Measurements from ENCODE around the gene PTGR2. TPM values are rescaled to one million over a fixed set of nuclear protein-coding genes. Genes with fewer than 3 reads are reported as not detected.
A peak's percentile ranks its signal among the peaks of the same experiment; 100 is the strongest.
"Not testable (repeated sequence)": the region's sequence is repeated elsewhere in the genome, so short reads cannot be mapped to it uniquely, and the experiment has no call there.

Gene PTGR2
- total RNA-seq, 2 donors from 2014 or later = 4.1 to 10.3 TPM

GRCh38 chr14:73824127-73824526 lies 27.5 kb upstream of the PTGR2 start:
- no peak for ATAC-seq (replicated peaks)
- H3K4me1 Mint-ChIP-seq = peaks cover 2% of the 10 kb centered on the region
- H3K4me3 Mint-ChIP-seq = no peak overlapping the region
- no peaks in the 10 kb centered on the region for H3K36me3 Mint-ChIP-seq (ENCODE audit: low read depth)
- H3K9me3 Mint-ChIP-seq = no peaks in the 10 kb centered on the region
- H3K27me3 Mint-ChIP-seq = no peaks in the 10 kb centered on the region
- H3K27ac Mint-ChIP-seq = no peak overlapping the region

- H3K27me3 Mint-ChIP-seq = no peaks in the 10 kb centered on the region
- no peaks in the 10 kb centered on the region for H3K9me3 Mint-ChIP-seq
- H3K27ac Mint-ChIP-seq = no peak overlapping the region
- H3K36me3 Mint-ChIP-seq (ENCODE audit: low read depth) = no peaks in the 10 kb centered on the region
- no peak for ATAC-seq (replicated peaks)
- peaks cover 7% of the 10 kb centered on the region for H3K4me1 Mint-ChIP-seq
- H3K4me3 Mint-ChIP-seq = no peak overlapping the region
These were observed 27.1 kb upstream of the PTGR2 start for GRCh38 chr14:73824536-73824935.

- peak; percentile 48 for ATAC-seq (replicated peaks)
- Mint-ChIP-seq H3K27me3 (no peaks in the 10 kb centered on the region), H3K27ac (no peak overlapping the region), H3K36me3 (ENCODE audit: low read depth) (no peaks in the 10 kb centered on the region), H3K4me3 (no peak overlapping the region), H3K9me3 (no peaks in the 10 kb centered on the region), H3K4me1 (peaks cover 12% of the 10 kb centered on the region)
These were observed 26.0 kb upstream of the PTGR2 start for GRCh38 chr14:73825551-73826188.

GRCh38 chr14:73827190-73827589 lies 24.4 kb upstream of the PTGR2 start:
- H3K36me3 Mint-ChIP-seq (ENCODE audit: low read depth); H3K27ac Mint-ChIP-seq; H3K9me3 Mint-ChIP-seq; H3K4me3 Mint-ChIP-seq; H3K27me3 Mint-ChIP-seq; ATAC-seq (replicated peaks): not testable (repeated sequence)
- peaks cover 12% of the 10 kb centered on the region for H3K4me1 Mint-ChIP-seq

- ATAC-seq (replicated peaks) = no peak
- H3K36me3 Mint-ChIP-seq (ENCODE audit: low read depth) = no peaks in the 10 kb centered on the region
- H3K27ac Mint-ChIP-seq = peak overlapping the region; percentile 88
- no peaks in the 10 kb centered on the region for H3K27me3 Mint-ChIP-seq
- peaks cover 12% of the 10 kb centered on the region for H3K4me1 Mint-ChIP-seq
- H3K4me3 Mint-ChIP-seq = peak overlapping the region; percentile 79
- no peaks in the 10 kb centered on the region for H3K9me3 Mint-ChIP-seq
These were observed 22.6 kb upstream of the PTGR2 start for GRCh38 chr14:73829071-73829470.

- H3K4me3 Mint-ChIP-seq = peak overlapping the region; percentile 79
- H3K27ac Mint-ChIP-seq = peak overlapping the region; percentile 88
- H3K27me3 Mint-ChIP-seq = no peaks in the 10 kb centered on the region
- H3K36me3 Mint-ChIP-seq (ENCODE audit: low read depth) = no peaks in the 10 kb centered on the region
- no peaks in the 10 kb centered on the region for H3K9me3 Mint-ChIP-seq
- peak; percentile 91 for ATAC-seq (replicated peaks)
- peaks cover 12% of the 10 kb centered on the region for H3K4me1 Mint-ChIP-seq
These were observed 21.9 kb upstream of the PTGR2 start for GRCh38 chr14:73829526-73830431.

GRCh38 chr14:73833034-73833433 lies 18.6 kb upstream of the PTGR2 start:
- no peak overlapping the region for H3K27ac Mint-ChIP-seq
- no peaks in the 10 kb centered on the region for H3K9me3 Mint-ChIP-seq
- peaks cover 12% of the 10 kb centered on the region for H3K4me1 Mint-ChIP-seq
- H3K4me3 Mint-ChIP-seq = no peak overlapping the region
- no peaks in the 10 kb centered on the region for H3K27me3 Mint-ChIP-seq
- no peak for ATAC-seq (replicated peaks)
- no peaks in the 10 kb centered on the region for H3K36me3 Mint-ChIP-seq (ENCODE audit: low read depth)

GRCh38 chr14:73833530-73834260 lies 17.9 kb upstream of the PTGR2 start:
- Mint-ChIP-seq H3K36me3 (ENCODE audit: low read depth) (no peaks in the 10 kb centered on the region), H3K27ac (no peak overlapping the region), H3K9me3 (no peaks in the 10 kb centered on the region), H3K4me3 (no peak overlapping the region), H3K27me3 (no peaks in the 10 kb centered on the region), H3K4me1 (peaks cover 12% of the 10 kb centered on the region)
- ATAC-seq (replicated peaks) = no peak

GRCh38 chr14:73834261-73834625 lies 17.4 kb upstream of the PTGR2 start:
- H3K36me3 Mint-ChIP-seq (ENCODE audit: low read depth) = no peaks in the 10 kb centered on the region
- no peak overlapping the region for H3K4me3 Mint-ChIP-seq

GRCh38 chr14:73838293-73839034 lies 13.2 kb upstream of the PTGR2 start:
- not testable (repeated sequence) for H3K9me3 Mint-ChIP-seq; H3K27ac Mint-ChIP-seq; ATAC-seq (replicated peaks); H3K4me3 Mint-ChIP-seq; H3K36me3 Mint-ChIP-seq (ENCODE audit: low read depth); H3K4me1 Mint-ChIP-seq; H3K27me3 Mint-ChIP-seq

More at GRCh38 chr14:73834261-73834625, 17.4 kb upstream of the PTGR2 start:
- Mint-ChIP-seq H3K4me1 (peaks cover 9% of the 10 kb centered on the region), H3K9me3 (no peaks in the 10 kb centered on the region), H3K27ac (no peak overlapping the region), H3K27me3 (no peaks in the 10 kb centered on the region)
- ATAC-seq (replicated peaks) = no peak

- H3K9me3 Mint-ChIP-seq = no peaks in the 10 kb centered on the region
- ATAC-seq (replicated peaks) = no peak
- peaks cover 3% of the 10 kb centered on the region for H3K27me3 Mint-ChIP-seq
- no peak overlapping the region for H3K27ac Mint-ChIP-seq
- H3K36me3 Mint-ChIP-seq (ENCODE audit: low read depth) = no peaks in the 10 kb centered on the region
- H3K4me1 Mint-ChIP-seq = no peaks in the 10 kb centered on the region
- no peak overlapping the region for H3K4me3 Mint-ChIP-seq
These were observed 9.4 kb upstream of the PTGR2 start for GRCh38 chr14:73842201-73842600.

GRCh38 chr14:73842851-73843250 lies 8.8 kb upstream of the PTGR2 start:
- Mint-ChIP-seq H3K9me3 (no peaks in the 10 kb centered on the region), H3K4me3 (no peak overlapping the region), H3K27me3 (peaks cover 3% of the 10 kb centered on the region), H3K4me1 (no peaks in the 10 kb centered on the region), H3K27ac (no peak overlapping the region), H3K36me3 (ENCODE audit: low read depth) (no peaks in the 10 kb centered on the region)
- ATAC-seq (replicated peaks) = no peak

- no peak overlapping the region for H3K27ac Mint-ChIP-seq
- peaks cover 3% of the 10 kb centered on the region for H3K27me3 Mint-ChIP-seq
- H3K9me3 Mint-ChIP-seq = no peaks in the 10 kb centered on the region
- no peaks in the 10 kb centered on the region for H3K4me1 Mint-ChIP-seq
- no peaks in the 10 kb centered on the region for H3K36me3 Mint-ChIP-seq (ENCODE audit: low read depth)
- ATAC-seq (replicated peaks) = no peak
- no peak overlapping the region for H3K4me3 Mint-ChIP-seq
These were observed 8.3 kb upstream of the PTGR2 start for GRCh38 chr14:73843296-73843695.

GRCh38 chr14:73846947-73847346 lies 4.7 kb upstream of the PTGR2 start:
- Mint-ChIP-seq H3K9me3 (no peaks in the 10 kb centered on the region), H3K27me3 (peaks cover 3% of the 10 kb centered on the region), H3K36me3 (ENCODE audit: low read depth) (peaks cover 4% of the 10 kb centered on the region), H3K4me1 (no peaks in the 10 kb centered on the region), H3K27ac (no peak overlapping the region), H3K4me3 (no peak overlapping the region)
- no peak for ATAC-seq (replicated peaks)

Data from activated T-helper 17 cell treated with anti-CD3 and anti-CD28 coated beads, Interleukin-2, amount 50 U/mL, for 72 hours (primary cell).